PC-9 (cell line): ENCODE measurements around the gene COASY. TPM values are rescaled to one million over a fixed set of nuclear protein-coding genes. Genes with fewer than 3 reads are reported as not detected.

ENCODE experiments used
- BruUV-seq: library from RNA; stranded (reverse); fragments of 400-500 nt; replicated peaks from 2 replicates; lab custom pipeline; 2021; lab: Mats Ljungman, UMichigan
- CTCF ChIA-PET: fragments of 300-600 bp; sonication (Branson Sonifier 250); formaldehyde crosslinking; loops from one replicate; lab custom pipeline; 2022; ENCODE audit warnings: antibody characterized with exemption; lab: Charles Lee
- POLR2A ChIA-PET: fragments of 300-600 bp; sonication (Branson Sonifier 250); formaldehyde crosslinking; loops from one replicate; lab custom pipeline; 2022; ENCODE audit warnings: antibody characterized with exemption; ENCODE audit not compliant: unreplicated experiment; lab: Charles Lee
- DNase-seq, 2 experiments: peaks; one replicate each; pipeline versions ENCODE4 v3.0.0 to v3.0.0-alpha.2; 2015 to 2022; ENCODE audit warnings: mixed read lengths in 1 of 2
- H2AFZ ChIP-seq: fragments of 200-600 bp; sonication (generic); 2 replicates; pipeline ENCODE4 v1.8.1; 2017; ENCODE audit warnings: antibody characterized with exemption
- H3F3A ChIP-seq: fragments of 200-600 bp; sonication (generic); 2 replicates; pipeline ENCODE4 v1.8.1; 2017; ENCODE audit warnings: antibody characterized with exemption, mild to moderate bottlenecking, low read depth; ENCODE audit not compliant: insufficient read depth
- H3K27ac ChIP-seq: fragments of 200-600 bp; sonication (generic); 2 replicates; pipeline ENCODE4 v1.6.1; 2016; ENCODE audit warnings: mixed run types
- H3K27me3 ChIP-seq: fragments of 200-600 bp; sonication (generic); 2 replicates; pipeline ENCODE4 v1.6.1; 2016; ENCODE audit warnings: low read depth, mixed run types; ENCODE audit not compliant: insufficient read depth
- H3K36me3 ChIP-seq: fragments of 200-600 bp; sonication (generic); 2 replicates; pipeline ENCODE4 v1.6.1; 2016; ENCODE audit warnings: low read depth, mixed run types
- H3K4me1 ChIP-seq: fragments of 200-600 bp; sonication (generic); replicated peaks from 2 replicates; pipeline ENCODE4 v1.6.1; 2016; ENCODE audit warnings: mixed run types; ENCODE audit not compliant: insufficient read depth
- H3K4me2 ChIP-seq: fragments of 200-600 bp; sonication (generic); 2 replicates; pipeline ENCODE4 v1.6.1; 2017; ENCODE audit warnings: mixed run types
- H3K4me3 ChIP-seq: fragments of 200-600 bp; sonication (generic); 2 replicates; pipeline ENCODE4 v1.6.1; 2016; ENCODE audit warnings: mixed run types
- H3K79me2 ChIP-seq: fragments of 200-600 bp; sonication (generic); 2 replicates; pipeline ENCODE4 v1.6.1; 2017; ENCODE audit warnings: low read depth, mixed run types
- H3K9me2 ChIP-seq: fragments of 200-600 bp; sonication (generic); 2 replicates; pipeline ENCODE4 v1.8.1; 2017; ENCODE audit warnings: mild to moderate bottlenecking; ENCODE audit not compliant: insufficient read depth
- H3K9me3 ChIP-seq: fragments of 200-600 bp; sonication (generic); 2 replicates; pipeline ENCODE4 v1.8.1; 2016; ENCODE audit warnings: low read depth; ENCODE audit not compliant: insufficient read depth
- H4K20me1 ChIP-seq: fragments of 200-600 bp; sonication (generic); 2 replicates; pipeline ENCODE4 v1.8.1; 2017; ENCODE audit not compliant: insufficient read depth
- EZH2 ChIP-seq: fragments of 200-600 bp; sonication (generic); IDR thresholded peaks from 2 replicates; pipeline ENCODE4 v1.8.0; 2017; ENCODE audit warnings: antibody characterized with exemption, low read depth
- intact Hi-C: fragments of 100-400 bp; cut with micrococcal nuclease; formaldehyde crosslinking; loops from one replicate; pipeline ENCODE4 v1.10.0; 2022; ENCODE audit not compliant: unreplicated experiment
- total RNA-seq: library from RNA; stranded (reverse); gene quantifications from 2 replicates; pipeline ENCODE4 v1.2.3, GENCODE V29; 2021
- TF ChIP-seq, protein P1 (sequence below): fragments of 200-600 bp; sonication (generic); conservative IDR thresholded peaks from 2 replicates; pipeline ENCODE4 v1.6.1; 2017; ENCODE audit warnings: mixed run types, antibody characterized with exemption, mild to moderate bottlenecking, moderate library complexity

The COASY gene
- total RNA-seq, 1 experiment from 2014 or later, result 152 TPM

DNA sequence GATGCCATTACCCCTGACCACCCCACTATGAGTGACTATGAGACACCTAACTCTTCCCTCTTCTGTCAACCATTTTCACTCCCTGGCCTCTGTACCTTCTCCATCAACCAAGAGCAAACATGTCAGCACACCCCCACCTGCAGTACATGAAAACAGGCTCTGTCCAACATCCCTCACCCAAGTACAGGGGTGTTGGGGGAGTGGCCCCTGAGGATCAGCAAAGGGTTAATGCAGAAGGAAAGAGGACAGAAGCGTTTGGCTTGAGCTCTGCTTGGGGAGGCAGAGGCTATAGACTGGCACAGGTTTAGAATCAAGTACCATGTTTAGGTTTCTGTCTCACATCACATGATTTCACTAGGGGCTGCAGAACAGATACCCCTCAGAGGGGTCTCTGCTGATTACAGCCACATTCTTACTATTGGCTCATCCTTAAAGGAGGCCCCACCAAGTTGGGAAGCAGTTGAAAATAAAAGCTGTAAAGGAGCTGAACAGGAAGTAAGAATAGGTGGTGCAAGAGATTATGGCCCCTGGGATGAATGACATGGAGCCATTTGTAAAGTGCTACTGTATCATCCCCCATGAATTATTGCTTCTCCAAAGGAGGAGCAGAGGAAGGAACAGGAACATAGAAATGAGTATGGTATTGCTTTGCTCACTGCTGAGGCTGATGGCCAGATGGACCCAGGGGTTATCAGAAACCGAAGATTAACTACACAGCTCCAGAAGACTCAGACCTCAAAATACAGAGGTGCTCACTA, 18.0 kb downstream of the COASY start:
- Histone ChIP-seq H3K4me3 (no peak overlapping the region), H4K20me1 (no peaks in the 10 kb centered on the region), H2AFZ (no peak overlapping the region), H3F3A (peaks cover 45% of the 10 kb centered on the region), H3K79me2 (peaks cover 21% of the 10 kb centered on the region), H3K27ac (no peak overlapping the region), H3K36me3 (peaks cover 15% of the 10 kb centered on the region), H3K9me3 (no peaks in the 10 kb centered on the region), H3K4me1 (peaks cover 17% of the 10 kb centered on the region; the same call in 1 of the 2 replicates), H3K4me2 (no peak overlapping the region), H3K27me3 (no peaks in the 10 kb centered on the region), H3K9me2 (no peaks in the 10 kb centered on the region)
- no peak for DNase-seq
- ChIA-PET POLR2A (no interaction called here), CTCF (interaction anchor here (0.6 kb wide), 1 partner anchor 22 kb away, joined by 6 read pairs; no protein-coding TSS in a partner anchor)
- no peak for TF ChIP-seq EZH2
- TF ChIP-seq, protein P1, sequence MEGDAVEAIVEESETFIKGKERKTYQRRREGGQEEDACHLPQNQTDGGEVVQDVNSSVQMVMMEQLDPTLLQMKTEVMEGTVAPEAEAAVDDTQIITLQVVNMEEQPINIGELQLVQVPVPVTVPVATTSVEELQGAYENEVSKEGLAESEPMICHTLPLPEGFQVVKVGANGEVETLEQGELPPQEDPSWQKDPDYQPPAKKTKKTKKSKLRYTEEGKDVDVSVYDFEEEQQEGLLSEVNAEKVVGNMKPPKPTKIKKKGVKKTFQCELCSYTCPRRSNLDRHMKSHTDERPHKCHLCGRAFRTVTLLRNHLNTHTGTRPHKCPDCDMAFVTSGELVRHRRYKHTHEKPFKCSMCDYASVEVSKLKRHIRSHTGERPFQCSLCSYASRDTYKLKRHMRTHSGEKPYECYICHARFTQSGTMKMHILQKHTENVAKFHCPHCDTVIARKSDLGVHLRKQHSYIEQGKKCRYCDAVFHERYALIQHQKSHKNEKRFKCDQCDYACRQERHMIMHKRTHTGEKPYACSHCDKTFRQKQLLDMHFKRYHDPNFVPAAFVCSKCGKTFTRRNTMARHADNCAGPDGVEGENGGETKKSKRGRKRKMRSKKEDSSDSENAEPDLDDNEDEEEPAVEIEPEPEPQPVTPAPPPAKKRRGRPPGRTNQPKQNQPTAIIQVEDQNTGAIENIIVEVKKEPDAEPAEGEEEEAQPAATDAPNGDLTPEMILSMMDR, result no peak
- intact Hi-C loops, result loop anchor here (5.0 kb wide), 2 partner anchors 242 to 357 kb away; partner anchors contain the start of gene BECN1
- no TSS peak for BruUV-seq

DNA sequence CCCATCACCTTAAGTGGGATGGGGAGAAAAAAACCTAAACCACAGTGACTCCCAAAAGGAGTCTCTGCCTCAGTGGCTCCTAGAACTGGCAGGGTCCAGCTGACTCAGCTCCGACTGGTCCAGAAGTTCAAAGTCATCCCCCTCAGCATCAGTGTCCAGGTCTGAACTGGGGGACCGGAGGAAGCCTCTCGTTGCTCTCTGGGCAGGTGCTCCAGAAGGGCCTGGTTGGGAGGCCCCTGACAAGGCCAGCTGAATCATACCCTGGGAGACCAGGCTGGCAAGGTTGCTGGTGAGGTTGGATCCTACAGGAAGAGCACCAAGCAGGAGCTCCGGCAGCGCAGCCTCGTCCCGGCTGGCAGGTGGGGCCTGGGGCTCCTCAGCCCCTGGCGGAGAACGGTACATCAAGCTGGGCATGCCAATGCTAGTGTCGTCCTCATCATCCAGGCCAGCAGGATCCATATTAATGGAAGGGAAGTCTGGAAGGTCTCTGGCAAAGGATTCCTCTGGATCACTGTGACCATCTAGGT, 19.9 kb downstream of the COASY start:
- peaks cover 37% of the 10 kb centered on the region; the same call in 1 of the 2 replicates for H3F3A ChIP-seq
- H3K79me2 ChIP-seq, result peaks cover 12% of the 10 kb centered on the region
- no TSS peak for BruUV-seq
- POLR2A ChIA-PET, result no interaction called here
- H3K4me3 ChIP-seq, result no peak overlapping the region
- H3K9me2 ChIP-seq, result no peaks in the 10 kb centered on the region
- no peak overlapping the region for H2AFZ ChIP-seq
- no peak overlapping the region for H3K27ac ChIP-seq
- no peaks in the 10 kb centered on the region for H3K9me3 ChIP-seq
- H3K4me1 ChIP-seq, result peaks cover 7% of the 10 kb centered on the region; the same call in 1 of the 2 replicates
- H4K20me1 ChIP-seq, result no peaks in the 10 kb centered on the region
- DNase-seq, result no peak
- TF ChIP-seq EZH2, result no peak
- TF ChIP-seq, protein P1, result no peak
- H3K4me2 ChIP-seq, result no peak overlapping the region
- H3K36me3 ChIP-seq, result peaks cover 13% of the 10 kb centered on the region
- no peaks in the 10 kb centered on the region for H3K27me3 ChIP-seq
- CTCF ChIA-PET, result no interaction called here
- intact Hi-C loops, result no loop called here

DNA sequence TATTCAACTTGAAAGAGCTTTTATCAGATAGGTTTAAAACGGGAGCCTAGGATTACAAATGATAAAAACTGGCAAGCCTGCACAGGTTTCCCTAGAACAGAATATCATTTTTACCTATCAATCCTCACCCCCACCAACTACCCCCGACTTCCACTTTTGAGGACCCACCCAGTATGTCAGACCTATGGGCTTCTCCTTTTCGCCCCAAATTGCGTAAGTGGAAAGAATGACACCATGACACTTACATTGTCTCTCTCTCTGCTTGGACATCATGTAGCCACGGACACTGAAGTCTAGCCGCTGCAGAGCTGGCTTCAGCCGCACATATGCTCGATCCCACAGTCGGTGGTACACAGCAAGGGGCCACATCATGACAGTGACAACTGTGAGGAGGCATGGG, 22.9 kb downstream of the COASY start:
- H3F3A ChIP-seq, result peaks cover 21% of the 10 kb centered on the region; the same call in 1 of the 2 replicates
- intact Hi-C loops, result no loop called here
- TF ChIP-seq, protein P1, result no peak
- no peak for TF ChIP-seq EZH2
- no peak overlapping the region for H3K4me2 ChIP-seq
- H2AFZ ChIP-seq, result no peak overlapping the region
- ChIA-PET CTCF (no interaction called here), POLR2A (no interaction called here)
- H4K20me1 ChIP-seq, result no peaks in the 10 kb centered on the region
- H3K4me1 ChIP-seq, result no peaks in the 10 kb centered on the region
- BruUV-seq, result no TSS peak
- no peaks in the 10 kb centered on the region for H3K27me3 ChIP-seq
- H3K27ac ChIP-seq, result no peak overlapping the region
- H3K36me3 ChIP-seq, result peaks cover 16% of the 10 kb centered on the region
- no peaks in the 10 kb centered on the region for H3K79me2 ChIP-seq
- H3K9me3 ChIP-seq, result no peaks in the 10 kb centered on the region
- no peaks in the 10 kb centered on the region for H3K9me2 ChIP-seq
- no peak overlapping the region for H3K4me3 ChIP-seq
- DNase-seq, result no peak
